Fibroblast of mammary gland (primary cell): ENCODE measurements around the gene USP33.
"Not testable (repeated sequence)": the region's sequence is repeated elsewhere in the genome, so short reads cannot be mapped to it uniquely, and the experiment has no call there.

Experiments used
- DNase-seq: peaks from one replicate; pipeline ENCODE4 v3.0.0-alpha.2; 2010; ENCODE audit warnings: low read depth
- H3K4me3 ChIP-seq: 2 replicates; pipeline ENCODE4 v1.5.1; 2011; ENCODE audit warnings: low read depth, mild to moderate bottlenecking, low read length, moderate library complexity; ENCODE audit not compliant: control insufficient read depth
- CTCF ChIP-seq: conservative IDR thresholded peaks from 2 replicates; pipeline ENCODE4 v1.5.1; 2011; ENCODE audit warnings: low read depth, low read length, inconsistent platforms; ENCODE audit not compliant: control insufficient read depth, insufficient read depth

The USP33 gene

GRCh38 chr1:77759071-77760028 is at the start of gene USP33:
Gene USP33, minus strand, starts transcription at chr1:77759852. Its CDS starts 18,155 bp downstream, at chr1:77741697.
- H3K4me3 ChIP-seq: peak within 1 kb of the TSS; percentile 92
- no peak for TF ChIP-seq CTCF
- peak; percentile 63 for DNase-seq

DNA sequence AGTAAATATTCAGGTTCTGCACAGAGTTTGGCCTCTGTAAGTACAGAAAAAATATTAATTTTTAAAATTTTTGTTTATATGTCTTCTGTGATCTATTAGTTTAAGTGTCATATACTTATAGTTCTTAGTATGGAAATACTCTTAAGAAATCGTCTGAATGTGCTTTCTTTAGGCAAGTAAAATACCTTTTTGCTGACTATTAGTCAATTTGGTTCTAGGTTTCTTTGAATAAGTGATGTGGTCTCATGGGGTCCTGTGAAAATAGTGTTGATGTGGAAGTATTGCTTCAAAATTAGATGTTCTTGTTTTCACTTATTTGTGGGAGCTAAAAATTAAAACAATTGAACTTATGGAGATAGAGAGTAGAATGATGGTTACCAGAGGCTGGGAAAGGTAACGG is 43.7 kb upstream of the USP33 start:
- H3K4me3 ChIP-seq: no peak overlapping the region
- DNase-seq: no peak
- no peak for TF ChIP-seq CTCF

DNA sequence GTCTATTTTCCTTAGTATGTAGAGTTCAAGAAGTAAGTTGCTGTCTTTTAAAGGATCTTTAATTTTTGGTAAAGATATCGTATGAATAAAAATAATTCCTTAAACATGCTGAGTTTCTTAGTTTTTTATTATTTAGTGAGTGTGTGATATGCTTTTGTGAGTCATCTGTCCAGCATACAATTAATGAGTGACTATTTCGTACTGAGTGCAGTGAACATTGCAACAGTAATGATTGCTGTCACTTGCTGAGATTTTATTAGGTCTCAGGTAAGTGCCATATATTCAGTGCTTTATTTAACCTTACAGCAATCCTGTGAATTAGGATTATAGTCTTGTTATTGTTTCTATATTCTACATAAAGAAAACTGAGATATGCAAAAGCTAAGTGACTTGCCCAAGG is 42.4 kb upstream of the USP33 start:
- no peak for TF ChIP-seq CTCF
- DNase-seq: no peak
- H3K4me3 ChIP-seq: no peak overlapping the region

DNA sequence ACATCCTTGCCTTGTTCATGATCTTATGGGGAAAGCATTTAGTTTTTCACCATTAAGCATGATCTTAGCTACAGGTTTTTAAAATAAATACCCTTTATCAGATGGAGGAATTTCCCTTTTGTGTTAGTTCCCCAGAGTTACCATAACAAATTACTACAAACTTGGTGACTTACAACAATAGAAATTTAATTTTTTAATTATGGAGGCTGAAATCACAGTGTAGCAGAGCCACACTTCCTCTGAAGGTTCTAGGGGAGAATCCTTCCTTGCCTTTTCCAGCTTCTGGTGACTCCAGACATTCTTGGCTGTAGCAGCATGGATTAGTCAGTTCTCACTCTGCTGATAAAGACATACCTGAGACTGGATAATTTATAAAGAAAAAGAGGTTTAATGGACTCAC is 38.3 kb upstream of the USP33 start:
- no peak for TF ChIP-seq CTCF
- no peak for DNase-seq
- H3K4me3 ChIP-seq: no peak overlapping the region

DNA sequence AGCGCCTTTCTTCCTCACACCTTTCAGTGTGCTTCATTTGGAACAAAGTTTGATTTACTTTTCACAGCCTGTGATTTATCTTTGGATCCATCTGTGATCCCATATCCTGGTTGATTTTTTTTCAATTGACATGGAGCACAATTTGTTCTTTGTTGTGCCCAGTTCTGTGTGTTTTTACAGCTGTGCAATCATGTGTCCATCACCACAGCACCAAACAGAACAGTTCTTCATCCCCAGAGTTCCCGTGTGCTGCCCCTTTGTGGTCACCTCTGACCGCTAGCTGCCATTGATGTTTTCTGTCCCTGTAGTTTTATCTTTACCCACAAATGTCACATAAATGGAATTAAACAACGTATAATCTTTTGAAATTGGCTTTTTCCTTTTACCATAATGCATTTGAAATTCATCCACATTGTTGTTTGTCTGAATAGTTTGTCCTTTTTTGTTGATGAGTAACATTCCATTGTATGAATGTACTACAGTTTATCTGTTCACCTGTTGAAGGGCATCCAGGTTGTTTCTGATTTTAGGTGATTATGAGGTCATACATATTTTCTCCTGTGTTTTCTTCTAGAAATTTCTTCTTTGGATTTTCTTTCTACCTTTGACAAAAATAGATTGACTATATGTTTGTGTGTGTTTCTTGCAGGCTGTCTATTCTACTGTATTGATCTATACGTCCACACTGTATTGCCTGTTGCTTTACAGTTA is 37.2 kb upstream of the USP33 start:
- no peak for TF ChIP-seq CTCF
- H3K4me3 ChIP-seq: no peak overlapping the region
- DNase-seq: no peak

- no peak for DNase-seq
- H3K4me3 ChIP-seq: no peak overlapping the region
- no peak for TF ChIP-seq CTCF
Measured at GRCh38 chr1:77794550-77794949, 34.9 kb upstream of the USP33 start.

GRCh38 chr1:77786093-77786741 is 26.6 kb upstream of the USP33 start:
- not testable (repeated sequence) for H3K4me3 ChIP-seq, DNase-seq
